ENCODE results near the gene PRDM5.
A peak's percentile ranks its signal among the peaks of the same experiment; 100 is the strongest.

The PRDM5 gene

GRCh38 chr4:120718979-120719566 is 203.5 kb downstream of the PRDM5 start:
- peak; percentile 47 for DNase-seq (ENCODE audit: low read depth)
- TF ChIP-seq, protein P1, sequence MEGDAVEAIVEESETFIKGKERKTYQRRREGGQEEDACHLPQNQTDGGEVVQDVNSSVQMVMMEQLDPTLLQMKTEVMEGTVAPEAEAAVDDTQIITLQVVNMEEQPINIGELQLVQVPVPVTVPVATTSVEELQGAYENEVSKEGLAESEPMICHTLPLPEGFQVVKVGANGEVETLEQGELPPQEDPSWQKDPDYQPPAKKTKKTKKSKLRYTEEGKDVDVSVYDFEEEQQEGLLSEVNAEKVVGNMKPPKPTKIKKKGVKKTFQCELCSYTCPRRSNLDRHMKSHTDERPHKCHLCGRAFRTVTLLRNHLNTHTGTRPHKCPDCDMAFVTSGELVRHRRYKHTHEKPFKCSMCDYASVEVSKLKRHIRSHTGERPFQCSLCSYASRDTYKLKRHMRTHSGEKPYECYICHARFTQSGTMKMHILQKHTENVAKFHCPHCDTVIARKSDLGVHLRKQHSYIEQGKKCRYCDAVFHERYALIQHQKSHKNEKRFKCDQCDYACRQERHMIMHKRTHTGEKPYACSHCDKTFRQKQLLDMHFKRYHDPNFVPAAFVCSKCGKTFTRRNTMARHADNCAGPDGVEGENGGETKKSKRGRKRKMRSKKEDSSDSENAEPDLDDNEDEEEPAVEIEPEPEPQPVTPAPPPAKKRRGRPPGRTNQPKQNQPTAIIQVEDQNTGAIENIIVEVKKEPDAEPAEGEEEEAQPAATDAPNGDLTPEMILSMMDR (IDR thresholded peaks at IDR 0.05; ENCODE audit: insufficient read depth, low read depth, low read length, missing control alignments): peak; percentile 87
- H3K4me3 ChIP-seq (ENCODE audit: low read length): no peak overlapping the region

- no peak for DNase-seq (ENCODE audit: low read depth)
- TF ChIP-seq, protein P1 (IDR thresholded peaks at IDR 0.05; ENCODE audit: insufficient read depth, low read depth, low read length, missing control alignments): no peak
- H3K4me3 ChIP-seq (ENCODE audit: low read length): no peak overlapping the region
Observed at GRCh38 chr4:120716346-120716745, 206.2 kb downstream of the PRDM5 start.

- no peak for DNase-seq (ENCODE audit: low read depth)
- H3K4me3 ChIP-seq (ENCODE audit: low read length): no peak overlapping the region
- TF ChIP-seq, protein P1 (IDR thresholded peaks at IDR 0.05; ENCODE audit: insufficient read depth, low read depth, low read length, missing control alignments): no peak
Observed at GRCh38 chr4:120714417-120715010, 208.0 kb downstream of the PRDM5 start.

DNA sequence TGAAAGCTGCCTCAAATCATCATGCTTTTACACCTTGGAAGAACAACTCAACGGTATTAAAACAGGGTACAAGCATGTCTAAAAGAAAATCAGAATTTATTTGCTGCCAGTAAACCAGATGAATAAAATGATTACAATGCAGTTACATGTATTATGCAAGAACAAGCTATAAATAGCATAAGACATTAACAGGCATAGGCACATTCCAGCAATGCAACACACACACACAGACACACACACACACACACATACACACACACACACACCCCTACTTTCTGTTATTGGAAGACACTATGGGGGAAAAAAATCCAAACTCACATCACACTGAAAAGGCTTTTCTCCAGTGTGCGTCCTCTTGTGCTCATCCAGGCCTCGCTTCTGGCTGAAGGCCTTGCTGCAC is 212.5 kb downstream of the PRDM5 start:
- TF ChIP-seq, protein P1 (IDR thresholded peaks at IDR 0.05; ENCODE audit: insufficient read depth, low read depth, low read length, missing control alignments): no peak
- no peak overlapping the region for H3K4me3 ChIP-seq (ENCODE audit: low read length)
- DNase-seq (ENCODE audit: low read depth): peak; percentile 64

DNA sequence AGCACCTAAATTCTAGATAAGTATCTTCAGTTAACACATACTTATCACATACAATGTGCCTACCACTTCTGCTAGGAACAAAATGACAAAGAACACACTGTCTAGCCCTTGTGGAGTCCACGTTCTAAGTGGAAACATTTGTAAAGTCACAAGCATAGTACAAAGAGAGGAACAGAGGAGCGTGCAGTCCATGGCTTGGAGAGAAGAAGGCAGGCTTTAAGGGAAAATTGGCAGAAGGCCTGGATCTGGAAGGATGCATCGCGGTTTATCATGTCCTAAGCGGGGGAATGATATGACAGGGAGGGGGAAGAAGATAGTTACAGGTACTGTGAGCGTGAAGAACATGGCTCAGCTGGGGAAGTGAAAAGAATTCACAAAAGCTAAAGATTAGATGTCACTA is 218.0 kb downstream of the PRDM5 start:
- no peak overlapping the region for H3K4me3 ChIP-seq (ENCODE audit: low read length)
- DNase-seq (ENCODE audit: low read depth): no peak
- TF ChIP-seq, protein P1 (IDR thresholded peaks at IDR 0.05; ENCODE audit: insufficient read depth, low read depth, low read length, missing control alignments): no peak

GRCh38 chr4:120703908-120704307 is 218.6 kb downstream of the PRDM5 start:
- TF ChIP-seq, protein P1 (IDR thresholded peaks at IDR 0.05; ENCODE audit: insufficient read depth, low read depth, low read length, missing control alignments): no peak
- no peak for DNase-seq (ENCODE audit: low read depth)
- H3K4me3 ChIP-seq (ENCODE audit: low read length): no peak overlapping the region

- TF ChIP-seq, protein P1 (IDR thresholded peaks at IDR 0.05; ENCODE audit: insufficient read depth, low read depth, low read length, missing control alignments): no peak
- H3K4me3 ChIP-seq (ENCODE audit: low read length): no peak overlapping the region
- no peak for DNase-seq (ENCODE audit: low read depth)
Observed at GRCh38 chr4:120699354-120699753, 223.2 kb downstream of the PRDM5 start.
